GM12872 (cell line): ENCODE measurements around the gene CCT4.

Experiments used
- CTCF ChIP-seq: IDR thresholded peaks from 3 replicates; pipeline ENCODE4 v1.5.1; 2011; ENCODE audit warnings: low read depth, mild to moderate bottlenecking, low read length, moderate library complexity; ENCODE audit not compliant: insufficient read depth

Gene CCT4

DNA sequence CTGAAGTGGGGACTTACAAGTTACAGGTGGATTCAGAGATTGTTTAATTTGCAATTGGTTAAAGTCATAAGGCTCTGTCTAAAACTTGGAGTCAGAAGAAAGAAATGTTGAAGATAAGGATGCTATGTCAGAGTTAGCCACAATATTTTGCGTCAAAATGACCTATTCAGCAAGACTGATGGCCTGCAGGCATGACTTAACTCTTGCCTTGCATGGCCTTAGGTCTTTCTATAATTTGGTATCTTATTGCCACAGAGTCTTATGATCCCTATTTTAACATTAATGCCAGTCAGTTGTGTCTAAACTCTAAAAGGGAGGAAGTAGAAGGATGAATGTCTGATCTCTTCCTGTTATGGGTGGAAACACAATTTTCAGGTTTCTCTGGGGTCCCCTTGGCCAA is 11.8 kb upstream of the CCT4 start:
- no peak for TF ChIP-seq CTCF

DNA sequence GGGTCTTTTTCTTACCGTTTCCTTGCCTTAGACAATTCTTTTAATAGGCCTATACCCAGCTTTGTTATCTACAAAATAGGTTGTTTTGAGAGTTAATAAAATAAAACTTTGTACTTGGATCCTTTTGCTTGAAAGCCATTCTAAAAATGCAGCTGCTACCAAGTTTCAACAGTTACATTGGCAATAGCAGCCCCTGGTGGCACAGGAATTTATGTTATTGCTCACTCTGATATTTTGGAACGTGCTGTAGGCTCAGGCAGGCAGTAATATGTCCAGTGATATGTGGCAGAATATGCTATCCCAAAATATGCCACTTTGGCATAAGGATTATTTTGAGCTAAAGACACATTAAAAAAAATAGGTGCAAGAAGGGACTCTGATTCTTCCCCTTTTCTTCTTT is 10.4 kb upstream of the CCT4 start:
- peak; percentile 56; the same call in 2 of the 3 replicates for TF ChIP-seq CTCF

- no peak for TF ChIP-seq CTCF
These were observed 664 bp downstream of the CCT4 start for GRCh38 chr2:61887717-61888266.

GRCh38 chr2:61885896-61886603 is 2.4 kb downstream of the CCT4 start:
- TF ChIP-seq CTCF: no peak

DNA sequence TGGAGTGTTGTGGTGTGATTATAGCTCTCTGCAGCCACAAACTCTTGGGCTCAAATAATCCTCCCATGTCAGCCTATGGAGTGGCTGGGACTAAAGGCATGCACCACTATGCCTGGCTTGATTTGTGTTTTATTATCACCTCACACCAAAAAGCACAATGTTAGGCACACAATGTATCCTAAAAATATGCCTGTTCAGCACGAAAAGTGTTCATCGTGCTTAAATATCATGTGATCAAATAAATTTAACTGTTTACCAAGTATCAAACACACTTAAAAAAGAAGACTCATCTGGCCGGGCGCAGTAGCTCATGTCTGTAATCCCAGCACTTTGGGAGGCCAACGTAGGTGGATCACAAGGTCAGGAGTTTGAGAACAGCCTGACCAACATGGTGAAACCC is 5.6 kb downstream of the CCT4 start:
- TF ChIP-seq CTCF: no peak

GRCh38 chr2:61878761-61879160 is 9.7 kb downstream of the CCT4 start:
- no peak for TF ChIP-seq CTCF

DNA sequence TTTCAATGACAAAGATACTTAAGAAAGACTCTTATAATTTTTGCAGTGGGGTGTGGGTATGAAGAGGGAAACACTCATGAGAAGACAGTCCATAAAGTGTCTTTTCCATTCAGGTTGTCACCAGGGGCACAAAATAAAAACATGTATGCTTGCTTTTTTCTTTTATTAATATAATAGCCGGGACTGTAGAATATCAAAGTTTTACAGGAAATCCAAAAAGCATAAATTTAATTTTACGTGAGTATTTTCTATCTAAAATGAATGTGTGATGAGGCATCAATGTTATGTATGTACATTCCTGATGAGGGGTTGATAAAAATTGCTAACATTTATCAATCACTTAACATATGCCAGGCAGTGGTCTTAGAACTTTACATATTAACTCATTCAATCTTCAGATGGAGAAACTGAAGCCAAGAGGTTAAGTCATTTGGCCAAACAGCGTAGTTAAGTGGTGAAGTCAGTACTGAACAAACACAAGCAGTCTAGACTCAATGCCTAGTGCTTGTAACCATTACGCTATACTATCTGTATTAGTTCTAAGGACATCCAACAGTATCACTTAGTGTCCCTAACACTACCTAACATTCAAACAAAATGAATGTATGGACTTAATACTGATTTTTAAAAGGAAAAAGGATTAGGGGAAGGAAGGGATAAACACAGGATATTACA is 10.7 kb downstream of the CCT4 start:
- TF ChIP-seq CTCF: no peak
